ENCODE measurements around the gene SLC44A5.

- TF ChIP-seq EZH2 (IDR thresholded peaks at IDR 0.05; ENCODE audit: borderline replicate concordance, low read length) (no peak), CTCF (IDR thresholded peaks at IDR 0.05; ENCODE audit: low read length) (no peak)
Observed at GRCh38 chr1:75425001-75425650, 185.8 kb downstream of the SLC44A5 start.

Data from OCI-LY1 (cell line).